Measurements from ENCODE around the gene TMCO6. TPM values are rescaled to one million over a fixed set of nuclear protein-coding genes. Genes with fewer than 3 reads are reported as not detected.
A peak's percentile ranks its signal among the peaks of the same experiment; 100 is the strongest.

TMCO6 gene
- total RNA-seq, 5 donors from 2014 or later (not counting 1 experiment from before 2014, with no cell fraction given), result 24.9 to 56.8 (median 52.2) TPM

GRCh38 chr5:140632366-140633020 lies 6.8 kb upstream of the TMCO6 start:
- H3K4me3 Mint-ChIP-seq, result peak overlapping the region; percentile 78 to 88 (median 88)
- H3K27me3 Mint-ChIP-seq, result peaks cover 0 to 6% of the 10 kb centered on the region in 2 donors
- no peaks in the 10 kb centered on the region for H3K36me3 Mint-ChIP-seq
- peak overlapping the region; percentile 63 to 84 for H3K4me3 ChIP-seq (ENCODE audit: control insufficient read depth in 1 of 2, extremely low read depth in 1 of 2, low read length in 1 of 2)
- H3K9me3 Mint-ChIP-seq, result peaks cover 0 to 4% (median 0%) of the 10 kb centered on the region in 3 donors
- peaks cover 0 to 14% of the 10 kb centered on the region in 2 experiments for H3K27me3 ChIP-seq (replicated peaks in 1 of 2; ENCODE audit: control insufficient read depth in 2 of 2, extremely low read depth in 1 of 2, insufficient read depth in 2 of 2, low read length in 1 of 2)
- peaks cover 19 to 31% (median 25%) of the 10 kb centered on the region in 3 donors for H3K4me1 Mint-ChIP-seq
- H3K9me3 ChIP-seq, result no peaks in the 10 kb centered on the region
- DNase-seq (peak; percentile 20 to 67 (median 38)), ATAC-seq (replicated peaks in 1 of 4) (peak; percentile 87 to 88 (median 88))
- H3K36me3 ChIP-seq (ENCODE audit: control insufficient read depth in 2 of 2, extremely low read depth in 1 of 2, insufficient read depth in 1 of 2, low read length in 1 of 2), result no peaks in the 10 kb centered on the region
- H3K27ac Mint-ChIP-seq, result peak overlapping the region; percentile 71 to 87
- peaks cover 0 to 19% of the 10 kb centered on the region in 2 experiments for H3K4me1 ChIP-seq (ENCODE audit: control insufficient read depth in 1 of 2, extremely low read depth in 1 of 2, insufficient read depth in 2 of 2, low read length in 2 of 2)
- ChIA-PET POLR2A (interaction anchor here in 1 of 2 donors (1.6 kb wide), 1 partner anchor 15 kb away, joined by 6 read pairs; the partner anchor contains the start of genes IK and NDUFA2), CTCF (interaction anchor here (0.8 to 0.9 kb wide), 3 partner anchors 15 to 259 kb away, joined by 3 to 5 read pairs (median 4); partner anchors contain the start of gene IK (in 1 of the 2))
- peak overlapping the region; percentile 10 for H3K27ac ChIP-seq (ENCODE audit: low read length)
- WGBS (ENCODE audit: insufficient coverage), result under 1% methylated on average over 50 of the region's 51 CpGs

GRCh38 chr5:140633021-140633471 lies 6.2 kb upstream of the TMCO6 start, which contains the start of gene CD14:
CD14 (minus strand) TSS chr5:140633175; CDS start chr5:140633071, 104 bp downstream.
- CTCF ChIA-PET, result interaction anchor here (0.6 to 0.9 kb wide), 4 partner anchors 15 to 272 kb away, joined by 3 to 5 read pairs (median 4); partner anchors contain the start of gene IK (in 1 of the 2)

GRCh38 chr5:140633501-140633900 lies 5.8 kb upstream of the TMCO6 start:
- H3K36me3 Mint-ChIP-seq, result no peaks in the 10 kb centered on the region
- Histone ChIP-seq H3K4me1 (ENCODE audit: control insufficient read depth in 1 of 2, extremely low read depth in 1 of 2, insufficient read depth in 2 of 2, low read length in 2 of 2) (peaks cover 0 to 20% of the 10 kb centered on the region in 2 experiments), H3K27me3 (replicated peaks in 1 of 2; ENCODE audit: control insufficient read depth in 2 of 2, extremely low read depth in 1 of 2, insufficient read depth in 2 of 2, low read length in 1 of 2) (peaks cover 0 to 14% of the 10 kb centered on the region in 2 experiments), H3K27ac (ENCODE audit: low read length) (no peak overlapping the region), H3K36me3 (ENCODE audit: control insufficient read depth in 2 of 2, extremely low read depth in 1 of 2, insufficient read depth in 1 of 2, low read length in 1 of 2) (no peaks in the 10 kb centered on the region), H3K9me3 (no peaks in the 10 kb centered on the region), H3K4me3 (ENCODE audit: control insufficient read depth in 1 of 2, extremely low read depth in 1 of 2, low read length in 1 of 2) (peak overlapping the region in 1 of 2 donors; percentile 84)
- POLR2A ChIA-PET, result interaction anchor here in 1 of 2 donors (1.6 kb wide), 1 partner anchor 14 kb away, joined by 6 read pairs; the partner anchor contains the start of genes IK and NDUFA2
- H3K4me1 Mint-ChIP-seq, result peaks cover 21 to 34% (median 27%) of the 10 kb centered on the region in 3 donors
- ATAC-seq (replicated peaks in 1 of 4) (no peak), DNase-seq (no peak)
- H3K27ac Mint-ChIP-seq, result peak overlapping the region in 1 of 2 donors; percentile 87
- H3K27me3 Mint-ChIP-seq, result peaks cover 0 to 3% of the 10 kb centered on the region in 2 donors
- CTCF ChIA-PET, result interaction anchor here (0.6 to 1.1 kb wide), 3 partner anchors 64 to 385 kb away, joined by 3 read pairs; no protein-coding TSS in a partner anchor
- H3K9me3 Mint-ChIP-seq, result no peaks in the 10 kb centered on the region
- WGBS (ENCODE audit: insufficient coverage), result no CpG with 5 or more reads among the region's 2 CpGs
- peak overlapping the region; percentile 78 to 88 (median 88) for H3K4me3 Mint-ChIP-seq

More at GRCh38 chr5:140633021-140633471, 6.2 kb upstream of the TMCO6 start, which contains the start of gene CD14:
- DNase-seq (peak in 3 of 35 experiments; percentile 9 to 18 (median 10)), ATAC-seq (replicated peaks in 1 of 4) (peak in 2 of 4 experiments; percentile 16 to 33)
- H3K36me3 Mint-ChIP-seq, result no peaks in the 10 kb centered on the region
- no peaks in the 10 kb centered on the region for H3K36me3 ChIP-seq (ENCODE audit: control insufficient read depth in 2 of 2, extremely low read depth in 1 of 2, insufficient read depth in 1 of 2, low read length in 1 of 2)
- H3K4me1 Mint-ChIP-seq, result peaks cover 19 to 31% (median 25%) of the 10 kb centered on the region in 3 donors
- peak within 1 kb of the TSS; percentile 71 to 87 for H3K27ac Mint-ChIP-seq
- peak within 1 kb of the TSS; percentile 78 to 88 (median 88) for H3K4me3 Mint-ChIP-seq
- peaks cover 0 to 3% of the 10 kb centered on the region in 2 donors for H3K27me3 Mint-ChIP-seq
- H3K27me3 ChIP-seq (replicated peaks in 1 of 2; ENCODE audit: control insufficient read depth in 2 of 2, extremely low read depth in 1 of 2, insufficient read depth in 2 of 2, low read length in 1 of 2), result peaks cover 0 to 14% of the 10 kb centered on the region in 2 experiments
- H3K9me3 ChIP-seq, result no peaks in the 10 kb centered on the region
- POLR2A ChIA-PET, result interaction anchor here in 1 of 2 donors (1.6 kb wide), 1 partner anchor 14 kb away, joined by 6 read pairs; the partner anchor contains the start of genes IK and NDUFA2
- 22% methylated on average over 5 of the region's 16 CpGs for WGBS (ENCODE audit: insufficient coverage)
- H3K9me3 Mint-ChIP-seq, result peaks cover 0 to 2% (median 0%) of the 10 kb centered on the region in 3 donors
- H3K27ac ChIP-seq (ENCODE audit: low read length), result peak within 1 kb of the TSS; percentile 10
- H3K4me3 ChIP-seq (ENCODE audit: control insufficient read depth in 1 of 2, extremely low read depth in 1 of 2, low read length in 1 of 2), result peak within 1 kb of the TSS; percentile 63 to 84
- H3K4me1 ChIP-seq (ENCODE audit: control insufficient read depth in 1 of 2, extremely low read depth in 1 of 2, insufficient read depth in 2 of 2, low read length in 2 of 2), result peaks cover 0 to 19% of the 10 kb centered on the region in 2 experiments

GRCh38 chr5:140634103-140634502 lies 5.1 kb upstream of the TMCO6 start:
- ATAC-seq (replicated peaks in 1 of 4), result no peak
- Histone ChIP-seq H3K27ac (ENCODE audit: low read length) (no peak overlapping the region), H3K4me3 (ENCODE audit: control insufficient read depth in 1 of 2, extremely low read depth in 1 of 2, low read length in 1 of 2) (no peak overlapping the region), H3K27me3 (replicated peaks in 1 of 2; ENCODE audit: control insufficient read depth in 2 of 2, extremely low read depth in 1 of 2, insufficient read depth in 2 of 2, low read length in 1 of 2) (peaks cover 0 to 14% of the 10 kb centered on the region in 2 experiments), H3K9me3 (no peaks in the 10 kb centered on the region), H3K36me3 (ENCODE audit: control insufficient read depth in 2 of 2, extremely low read depth in 1 of 2, insufficient read depth in 1 of 2, low read length in 1 of 2) (no peaks in the 10 kb centered on the region), H3K4me1 (ENCODE audit: control insufficient read depth in 1 of 2, extremely low read depth in 1 of 2, insufficient read depth in 2 of 2, low read length in 2 of 2) (peaks cover 0 to 26% of the 10 kb centered on the region in 2 experiments)
- POLR2A ChIA-PET, result interaction anchor here in 1 of 2 donors (0.6 kb wide), 2 partner anchors 54 to 70 kb away, joined by 3 to 9 read pairs; no protein-coding TSS in a partner anchor
- H3K9me3 Mint-ChIP-seq, result no peaks in the 10 kb centered on the region
- peak overlapping the region; percentile 37 to 88 (median 47) for H3K4me3 Mint-ChIP-seq
- H3K27ac Mint-ChIP-seq, result peak overlapping the region; percentile 2 to 27
- CTCF ChIA-PET, result interaction anchor here (0.7 to 1.9 kb wide), 11 partner anchors 11 to 386 kb away, joined by 3 to 13 read pairs (median 3); partner anchors contain the start of gene EIF4EBP3 (in 2 of the 2)
- WGBS (ENCODE audit: insufficient coverage), result no CpG with 5 or more reads among the region's 3 CpGs
- H3K36me3 Mint-ChIP-seq, result no peaks in the 10 kb centered on the region
- peaks cover 0 to 3% of the 10 kb centered on the region in 2 donors for H3K27me3 Mint-ChIP-seq
- H3K4me1 Mint-ChIP-seq, result peaks cover 27 to 40% (median 33%) of the 10 kb centered on the region in 3 donors
- no peak for DNase-seq

GRCh38 chr5:140635291-140636257 lies 3.7 kb upstream of the TMCO6 start:
- ATAC-seq (replicated peaks in 1 of 4) (no peak), DNase-seq (no peak)
- H3K9me3 ChIP-seq, result no peaks in the 10 kb centered on the region
- peaks cover 0 to 14% of the 10 kb centered on the region in 2 experiments for H3K27me3 ChIP-seq (replicated peaks in 1 of 2; ENCODE audit: control insufficient read depth in 2 of 2, extremely low read depth in 1 of 2, insufficient read depth in 2 of 2, low read length in 1 of 2)
- Mint-ChIP-seq H3K4me1 (peaks cover 37 to 49% (median 42%) of the 10 kb centered on the region in 3 donors), H3K27me3 (peaks cover 0 to 3% of the 10 kb centered on the region in 2 donors), H3K36me3 (no peaks in the 10 kb centered on the region), H3K4me3 (no peak overlapping the region), H3K9me3 (no peaks in the 10 kb centered on the region), H3K27ac (peak overlapping the region in 1 of 2 donors; percentile 27)
- 83% methylated on average over 6 of the region's 8 CpGs for WGBS (ENCODE audit: insufficient coverage)
- peaks cover 3 to 37% of the 10 kb centered on the region in 2 experiments for H3K4me1 ChIP-seq (ENCODE audit: control insufficient read depth in 1 of 2, extremely low read depth in 1 of 2, insufficient read depth in 2 of 2, low read length in 2 of 2)
- no peaks in the 10 kb centered on the region for H3K36me3 ChIP-seq (ENCODE audit: control insufficient read depth in 2 of 2, extremely low read depth in 1 of 2, insufficient read depth in 1 of 2, low read length in 1 of 2)
- POLR2A ChIA-PET, result no interaction called here
- CTCF ChIA-PET, result interaction anchor here (0.6 to 1.9 kb wide), 12 partner anchors 9 to 378 kb away, joined by 3 to 13 read pairs (median 4); partner anchors contain the start of genes EIF4EBP3 (in 2 of the 2), IK (in 1 of the 2) and NDUFA2 (in 1 of the 2)
- H3K27ac ChIP-seq (ENCODE audit: low read length), result no peak overlapping the region
- no peak overlapping the region for H3K4me3 ChIP-seq (ENCODE audit: control insufficient read depth in 1 of 2, extremely low read depth in 1 of 2, low read length in 1 of 2)
